ENCODE data around the gene FAM174C.

The FAM174C gene

DNA sequence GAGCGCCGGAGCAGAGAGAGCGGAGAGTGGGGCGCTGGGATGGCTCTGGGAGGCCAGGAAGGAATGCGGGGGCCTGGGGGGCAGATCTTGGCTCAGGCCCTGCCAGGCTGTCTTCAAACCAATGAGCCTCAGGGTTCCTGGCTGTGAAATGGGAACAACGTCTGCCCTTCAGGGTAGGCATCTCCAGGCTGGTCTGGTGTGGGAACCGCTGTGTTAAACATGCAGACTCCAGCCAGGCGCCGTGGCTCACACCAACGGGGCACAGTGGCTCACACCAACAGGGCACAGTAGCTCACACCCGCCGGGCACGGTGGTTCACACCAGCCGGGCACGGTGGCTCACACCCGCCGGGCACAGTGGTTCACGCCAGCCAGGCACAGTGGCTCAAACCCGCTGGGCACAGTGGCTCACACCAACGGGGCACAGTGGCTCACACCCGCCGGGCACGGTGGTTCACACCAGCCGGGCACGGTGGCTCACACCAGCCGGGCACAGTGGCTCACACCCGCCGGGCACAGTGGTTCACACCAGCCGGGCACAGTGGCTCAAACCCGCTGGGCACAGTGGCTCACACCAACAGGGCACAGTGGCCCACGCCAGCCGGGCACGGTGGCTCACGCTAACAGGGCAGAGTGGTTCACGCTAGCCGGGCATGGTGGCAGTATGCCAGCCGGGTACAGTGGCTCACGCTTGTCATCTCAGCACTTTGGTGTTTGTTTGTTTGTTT lies 50.4 kb downstream of the FAM174C start:
- DNase-seq: no peak

DNA sequence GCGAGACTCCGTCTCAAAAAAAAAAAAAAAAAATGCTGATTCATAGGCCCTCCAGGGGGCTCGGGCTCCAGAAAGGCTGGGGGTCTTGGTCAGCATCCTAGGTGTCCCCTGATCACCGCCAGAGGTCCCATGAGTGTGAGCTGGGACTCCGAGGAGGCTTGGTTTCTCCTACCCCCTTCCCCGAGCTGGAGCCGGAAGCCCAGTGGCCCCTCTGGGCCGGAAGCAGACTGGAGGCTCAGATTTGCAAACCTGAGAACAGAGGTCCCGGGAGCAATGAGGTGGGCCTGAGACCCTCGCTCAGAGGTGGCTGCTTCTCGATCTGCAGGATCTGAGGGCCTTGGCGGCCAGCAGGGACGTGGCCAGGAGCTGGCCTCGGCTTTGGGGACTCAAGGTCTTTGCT lies 51.8 kb downstream of the FAM174C start:
- DNase-seq: no peak

Measured in NCI-H524 (cell line).